Stimulated activated CD4-positive, alpha-beta T cell treated with anti-CD3 and anti-CD28 coated beads, Interleukin-2, amount 100 ng/mL, for 48 hours (primary cell): ENCODE measurements around the gene SETD2.

Source experiments
- DNase-seq, 2 donors: peaks; one replicate each; pipeline ENCODE4 v3.0.0-alpha.2; 2020

SETD2 gene

GRCh38 chr3:46994801-46995731 is 168.8 kb downstream of the SETD2 start:
- DNase-seq: no peak

- no peak for DNase-seq
Observed at GRCh38 chr3:46993986-46994385, 169.9 kb downstream of the SETD2 start.

- DNase-seq: no peak
Observed at GRCh38 chr3:46993292-46993691, 170.6 kb downstream of the SETD2 start.

GRCh38 chr3:46992231-46992630 is 171.7 kb downstream of the SETD2 start:
- no peak for DNase-seq

- no peak for DNase-seq
Observed at GRCh38 chr3:46991406-46992165, 172.3 kb downstream of the SETD2 start.

GRCh38 chr3:46990573-46991374 is 173.1 kb downstream of the SETD2 start:
- DNase-seq: no peak

- DNase-seq: no peak
Observed at GRCh38 chr3:46989146-46989810, 174.6 kb downstream of the SETD2 start.

GRCh38 chr3:46988616-46989015 is 175.3 kb downstream of the SETD2 start:
- no peak for DNase-seq

GRCh38 chr3:46987743-46988401 is 176.0 kb downstream of the SETD2 start:
- peak; percentile 68 to 74 for DNase-seq

- DNase-seq: no peak
Observed at GRCh38 chr3:46987319-46987742, 176.6 kb downstream of the SETD2 start.

GRCh38 chr3:46986782-46987310 is 177.1 kb downstream of the SETD2 start:
- no peak for DNase-seq

- DNase-seq: no peak
Observed at GRCh38 chr3:46986055-46986730, 177.7 kb downstream of the SETD2 start.

GRCh38 chr3:46985588-46985987 is 178.3 kb downstream of the SETD2 start:
- no peak for DNase-seq

- no peak for DNase-seq
Observed at GRCh38 chr3:46984591-46985459, 179.1 kb downstream of the SETD2 start.

- no peak for DNase-seq
Observed at GRCh38 chr3:46982546-46982945, 181.4 kb downstream of the SETD2 start.

GRCh38 chr3:46981932-46982471 is 181.9 kb downstream of the SETD2 start:
- DNase-seq: no peak

GRCh38 chr3:46979958-46980497 is 183.9 kb downstream of the SETD2 start:
- no peak for DNase-seq

GRCh38 chr3:46978985-46979944 is 184.6 kb downstream of the SETD2 start, which contains the start of gene NBEAL2:
Gene NBEAL2 (plus strand): TSS chr3:46979666. CDS start chr3:46979862, 196 bp downstream.
- peak; percentile 90 to 92 for DNase-seq
